COLO829 (cell line): Measurements from ENCODE around the gene LMCD1.

Experiments used
- DNase-seq: peaks from one replicate; pipeline ENCODE4 v3.0.0; 2012; ENCODE audit warnings: low spot score

Gene LMCD1

DNA sequence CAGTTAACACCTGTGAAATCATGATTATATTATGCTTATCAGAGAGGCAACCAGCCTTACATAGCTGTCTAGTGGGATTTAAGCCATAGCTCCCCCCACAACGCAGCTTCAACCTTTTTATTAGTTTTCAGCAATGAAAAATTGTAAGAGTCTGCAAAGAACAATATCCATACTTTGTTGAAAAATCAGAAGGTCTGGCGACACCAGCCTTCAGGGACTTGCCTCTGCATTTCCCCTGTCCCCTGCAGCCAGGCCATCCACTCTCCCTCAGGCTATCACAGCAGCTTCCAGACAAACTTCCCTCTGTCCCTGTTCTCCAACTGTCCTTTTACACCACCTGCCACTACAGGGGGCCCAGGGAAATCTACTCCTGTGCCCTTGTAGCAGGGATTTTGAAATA is 83.0 kb downstream of the LMCD1 start:
- no peak for DNase-seq

DNA sequence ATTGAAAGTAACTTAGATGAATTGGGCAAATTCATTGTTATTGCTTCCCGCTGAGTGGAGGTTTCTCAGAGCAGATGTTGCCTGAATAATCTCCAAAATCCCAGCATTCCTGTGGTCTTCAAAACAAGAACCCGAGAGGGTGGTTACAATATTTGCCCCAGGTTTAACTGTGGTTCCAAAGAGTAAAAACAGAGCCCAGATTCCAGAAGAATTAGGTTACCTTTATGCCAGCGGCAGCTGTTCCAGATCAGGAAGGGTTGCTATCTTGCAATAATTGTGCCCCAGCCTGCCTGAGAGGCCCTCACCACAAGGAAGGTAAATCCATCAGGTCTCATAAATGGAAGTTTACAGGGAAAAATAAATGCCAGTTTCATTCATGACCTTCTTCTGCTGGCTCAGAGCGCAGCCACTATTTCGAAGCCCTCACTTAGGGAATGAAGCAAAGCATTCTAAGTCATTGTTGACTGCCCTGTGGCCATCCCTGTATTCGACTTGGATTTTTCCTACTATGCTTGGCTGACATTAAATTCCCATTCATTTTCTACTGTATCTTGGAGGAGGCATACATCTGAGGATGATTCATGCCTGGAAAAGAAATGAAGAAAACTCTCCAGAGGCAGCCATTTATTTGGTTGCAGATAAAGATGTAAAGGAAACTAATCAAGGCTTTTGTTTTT is 88.4 kb downstream of the LMCD1 start:
- DNase-seq = no peak

DNA sequence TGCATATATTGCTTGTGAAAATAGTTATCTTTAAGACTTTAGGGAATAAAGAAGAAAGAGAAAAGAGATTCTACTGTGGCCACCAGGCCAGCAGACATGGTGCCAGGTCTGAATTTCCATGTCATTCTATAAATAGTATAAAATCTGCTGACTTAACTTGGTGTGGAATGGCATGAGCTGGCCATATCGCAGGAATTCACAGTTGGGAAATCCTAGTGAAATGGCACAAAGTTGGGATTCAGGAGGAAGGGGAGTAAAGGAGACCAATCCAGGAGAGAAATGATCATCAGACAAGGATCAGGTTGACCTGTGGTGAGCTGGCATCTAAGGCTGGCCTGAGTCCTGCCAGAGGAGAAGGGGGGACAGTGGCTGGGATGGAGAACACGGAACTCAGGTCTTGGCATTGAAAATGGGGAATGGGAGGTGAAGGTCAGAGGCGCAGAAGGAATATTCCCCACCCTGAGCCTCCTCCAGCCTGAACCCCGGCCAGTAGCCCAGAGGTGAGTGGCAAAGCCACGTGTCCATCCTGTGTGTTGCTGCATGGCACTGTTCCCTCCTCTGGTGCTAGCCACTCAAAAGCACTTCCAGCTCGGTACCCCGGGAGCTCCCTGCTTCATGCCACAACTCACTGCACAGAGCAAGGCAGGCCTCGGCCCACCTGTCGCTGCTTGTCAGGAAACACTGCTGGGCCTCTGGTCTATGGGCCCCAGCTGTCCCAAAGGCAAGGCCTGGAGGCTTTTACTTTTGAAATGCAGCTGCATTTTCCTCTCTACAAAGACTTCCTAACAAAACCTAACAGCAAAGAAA is 91.6 kb downstream of the LMCD1 start:
- DNase-seq = no peak

DNA sequence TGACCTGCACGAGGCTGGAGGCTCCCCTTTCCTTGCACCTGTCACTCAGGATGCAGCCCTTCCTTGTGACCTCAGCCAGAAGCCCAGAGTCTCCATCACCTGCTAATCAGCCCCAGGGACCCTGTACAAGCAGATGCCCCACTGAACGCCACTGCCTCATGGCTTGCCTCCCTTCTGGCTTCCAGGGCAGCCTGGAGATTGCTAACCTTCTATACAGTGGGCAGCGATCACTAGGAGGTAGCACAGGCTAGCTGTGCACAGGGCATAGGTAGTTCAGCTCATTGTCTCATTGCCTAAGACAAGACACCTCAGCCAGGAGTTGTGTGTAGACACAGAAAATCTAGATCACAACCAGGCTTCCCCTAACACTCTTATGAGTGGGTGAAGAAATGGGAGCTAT is 93.6 kb downstream of the LMCD1 start:
- DNase-seq = no peak

DNA sequence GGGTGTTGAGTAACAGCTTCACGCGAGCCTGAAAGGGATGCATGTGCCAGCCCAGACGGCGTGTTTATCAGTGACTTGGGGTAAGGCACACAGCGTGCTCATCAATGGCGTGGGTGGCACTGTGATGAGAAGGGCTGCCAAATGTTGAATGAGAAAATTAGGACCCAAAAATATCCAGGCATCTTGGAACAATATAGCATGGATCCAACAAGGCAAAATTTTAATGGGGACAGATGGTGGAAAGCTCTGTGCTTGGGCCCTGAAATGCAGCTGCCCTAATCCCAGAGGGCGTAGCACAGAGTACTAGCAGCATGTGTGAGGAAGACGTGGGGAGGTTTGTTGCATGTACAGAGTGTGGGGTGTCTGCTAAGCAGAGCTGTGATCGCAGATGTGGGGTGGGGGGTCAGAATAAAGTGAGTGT is 94.1 kb downstream of the LMCD1 start:
- DNase-seq = no peak

DNA sequence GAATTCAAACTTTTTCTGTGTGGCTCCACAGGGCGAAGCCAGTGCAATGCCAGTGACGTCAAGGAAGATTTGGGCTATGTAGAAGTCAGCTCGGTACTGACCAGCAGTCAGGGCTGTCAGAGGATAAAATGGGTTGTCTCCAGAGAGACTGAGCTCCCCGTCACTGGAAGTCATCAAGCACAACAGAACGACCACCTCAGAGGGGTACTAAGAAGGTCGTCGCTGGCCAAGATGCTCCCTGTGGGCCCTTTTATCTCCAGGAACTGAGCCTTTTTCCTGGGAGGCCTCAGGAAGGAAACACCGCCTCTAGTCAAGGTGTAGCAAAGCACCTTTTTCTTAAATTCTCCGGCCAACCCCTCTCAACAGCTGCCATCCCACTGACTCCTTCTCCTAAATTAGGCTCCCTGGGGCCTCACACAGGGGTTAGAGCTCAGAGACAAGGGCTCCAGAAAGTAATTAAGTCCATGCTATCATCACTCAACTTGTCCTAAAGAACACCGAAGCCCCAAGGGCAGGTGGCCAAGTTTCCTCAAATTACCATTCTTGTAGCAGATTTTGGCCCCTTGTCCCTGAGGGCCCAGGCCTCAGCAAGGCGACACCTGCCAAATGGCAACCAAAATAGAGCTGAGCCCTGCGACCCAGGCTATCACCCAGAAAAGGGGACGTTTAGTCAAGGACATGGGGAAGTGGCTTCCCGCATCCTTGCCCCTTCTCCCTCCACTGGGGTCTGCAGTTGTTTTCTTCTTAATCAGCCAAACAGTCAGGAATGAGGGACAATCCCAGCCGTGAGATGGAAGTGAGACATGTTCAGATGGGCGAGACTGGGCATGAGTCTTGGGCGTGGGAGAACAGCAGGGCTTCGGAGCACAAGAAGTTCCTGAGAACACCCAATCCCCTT is 94.9 kb downstream of the LMCD1 start:
- no peak for DNase-seq

DNA sequence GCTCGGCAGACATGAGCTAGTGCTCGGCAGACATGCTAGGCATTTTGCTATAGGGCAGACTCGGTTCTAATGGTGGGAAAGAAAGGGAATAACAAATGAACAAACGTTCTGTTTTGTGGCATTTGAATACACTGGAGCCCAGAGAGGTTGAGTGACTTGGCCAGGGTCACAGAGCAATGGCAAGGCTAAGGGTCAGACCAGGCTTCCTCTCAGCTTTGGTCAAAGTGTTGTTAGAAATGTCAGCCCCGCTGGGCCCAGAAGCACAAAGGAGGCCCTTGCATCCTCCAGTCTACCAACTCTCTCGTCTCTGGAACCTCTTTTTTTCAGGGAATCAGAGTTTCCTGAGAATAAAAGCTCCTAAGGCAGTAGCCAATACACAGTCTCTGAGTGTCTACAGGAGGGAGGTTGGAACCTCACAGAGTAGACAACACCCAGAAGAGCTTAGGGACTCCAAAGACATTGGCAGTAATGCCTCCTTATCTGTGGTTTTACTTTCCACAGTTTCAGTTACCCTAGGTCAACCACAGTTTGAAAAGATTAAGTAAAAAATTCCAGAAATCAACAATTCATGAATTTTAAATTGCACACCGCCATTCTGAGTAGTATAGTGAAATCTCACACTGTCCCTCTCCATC is 95.7 kb downstream of the LMCD1 start:
- DNase-seq = no peak

DNA sequence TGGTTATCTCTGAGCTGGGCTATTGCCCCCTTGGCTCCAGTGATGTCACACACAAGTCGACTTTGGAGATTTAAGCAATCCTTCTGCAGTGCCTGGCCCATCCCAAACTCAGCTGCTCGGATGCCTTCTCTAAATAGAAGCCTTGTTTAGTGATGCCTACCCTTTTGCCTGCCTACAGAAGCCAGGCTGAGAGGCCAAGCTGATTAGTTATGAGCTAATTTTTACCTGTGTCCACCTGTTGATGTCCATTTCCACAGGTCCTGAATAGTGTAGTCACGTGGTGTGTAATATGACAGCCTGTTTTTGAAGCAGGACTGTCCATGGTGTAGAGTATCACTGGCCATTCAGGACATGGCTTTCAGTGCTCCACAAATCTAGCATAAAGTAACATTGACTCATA is 97.5 kb downstream of the LMCD1 start:
- DNase-seq = no peak

DNA sequence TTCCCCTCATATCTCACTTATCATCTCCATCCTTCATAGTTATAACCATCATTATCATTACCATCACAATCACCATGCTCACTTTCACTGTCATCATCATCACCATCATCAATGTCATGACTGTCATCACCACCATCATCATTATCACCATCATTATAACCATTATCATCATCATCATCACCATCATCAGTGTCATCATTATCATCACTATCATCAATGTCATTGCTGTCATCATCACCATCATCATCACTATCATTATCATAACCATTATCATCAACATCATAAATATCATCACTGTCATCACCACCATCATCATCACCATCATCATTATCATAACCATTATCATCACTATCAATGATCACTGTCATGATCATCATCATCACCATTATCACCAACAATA is 98.8 kb downstream of the LMCD1 start:
- DNase-seq = no peak

DNA sequence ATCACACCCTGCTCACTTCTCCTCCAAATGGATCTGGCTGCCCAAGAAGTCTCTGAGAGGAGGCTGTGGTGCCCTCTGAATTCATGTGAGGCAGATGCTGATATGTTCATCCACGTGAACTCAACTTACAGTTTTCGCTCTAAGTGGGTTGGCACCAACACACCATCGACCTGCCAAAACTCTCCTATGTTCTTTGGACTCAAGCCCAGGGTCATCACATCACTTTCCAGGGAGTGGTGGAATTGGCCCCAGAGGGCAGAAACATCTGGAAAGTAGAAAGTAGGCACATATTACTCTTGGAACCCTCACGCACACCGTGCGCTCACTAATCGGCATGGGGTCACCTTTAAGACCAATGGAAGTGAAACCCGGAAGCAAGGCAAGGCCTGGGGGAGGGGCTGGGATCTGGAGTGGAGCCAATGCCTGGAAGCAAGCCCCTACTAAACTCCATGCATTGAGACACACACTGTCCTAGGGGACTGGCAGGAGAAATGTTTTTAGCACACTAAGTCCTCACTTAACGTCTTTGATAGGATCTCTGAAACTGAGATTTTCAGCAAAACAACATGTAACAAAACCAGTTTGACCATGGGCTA is 101.6 kb downstream of the LMCD1 start:
- no peak for DNase-seq

DNA sequence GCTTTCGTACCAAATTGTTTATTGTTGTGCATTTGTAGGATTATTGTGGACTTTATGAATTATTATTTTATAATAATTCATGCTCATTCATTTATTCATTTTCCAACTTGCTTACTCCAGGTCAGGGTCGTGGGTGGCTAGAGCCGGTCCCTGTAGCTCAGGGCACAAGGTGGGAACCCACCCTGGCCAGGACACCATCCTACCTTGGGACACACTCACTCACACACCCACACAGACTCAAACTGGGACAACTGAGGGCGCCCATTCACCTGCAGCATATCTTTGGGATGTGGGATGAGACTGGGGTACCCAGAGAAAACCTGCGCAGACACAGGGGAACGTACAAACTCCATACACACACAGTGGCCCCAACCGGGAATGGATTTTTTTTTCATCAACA is 102.4 kb downstream of the LMCD1 start:
- no peak for DNase-seq

DNA sequence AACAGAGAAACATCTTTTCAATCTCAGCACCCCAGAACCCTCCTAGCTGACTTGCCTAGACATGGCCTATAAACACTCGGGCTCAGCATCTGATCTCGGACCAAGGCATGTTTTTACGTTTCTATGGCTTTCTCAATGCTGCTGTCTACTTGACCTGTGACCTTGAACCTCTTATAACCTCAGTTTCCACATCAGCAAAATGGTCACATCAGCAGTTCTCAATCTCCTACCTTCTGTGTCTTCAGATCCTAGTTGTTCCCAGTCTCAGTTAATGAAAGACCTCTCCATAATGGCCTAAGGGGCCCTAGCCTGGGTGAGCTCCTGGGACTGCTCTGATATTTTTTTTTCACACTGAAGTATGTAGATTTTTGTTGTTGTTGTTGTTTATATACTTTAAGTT is 103.4 kb downstream of the LMCD1 start:
- DNase-seq = no peak

DNA sequence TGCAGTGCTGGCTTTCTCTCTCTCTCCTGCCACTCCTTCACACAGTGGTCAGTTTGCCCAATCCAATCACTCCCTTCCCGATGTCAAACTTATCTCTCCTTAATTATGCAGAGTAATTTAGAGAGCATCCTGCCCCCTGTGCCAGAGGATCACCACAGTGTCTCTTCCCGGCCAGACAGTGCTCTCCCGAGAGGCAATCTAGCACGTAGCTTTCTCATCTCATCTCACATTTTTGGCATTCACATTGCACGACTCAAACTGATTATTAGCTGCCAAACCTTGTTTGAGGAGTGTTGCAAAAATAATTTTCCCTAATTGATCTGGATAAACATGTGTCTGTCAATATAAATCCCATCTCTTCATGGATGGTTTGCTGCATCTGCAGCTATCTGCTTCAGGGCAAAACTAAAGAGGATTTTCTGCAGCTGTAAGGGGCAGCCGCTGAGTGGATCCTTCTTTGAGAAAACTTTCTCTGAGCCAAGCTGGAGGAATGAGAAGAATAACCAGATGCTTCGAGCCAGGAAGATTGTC is 105.1 kb downstream of the LMCD1 start:
- DNase-seq = no peak

DNA sequence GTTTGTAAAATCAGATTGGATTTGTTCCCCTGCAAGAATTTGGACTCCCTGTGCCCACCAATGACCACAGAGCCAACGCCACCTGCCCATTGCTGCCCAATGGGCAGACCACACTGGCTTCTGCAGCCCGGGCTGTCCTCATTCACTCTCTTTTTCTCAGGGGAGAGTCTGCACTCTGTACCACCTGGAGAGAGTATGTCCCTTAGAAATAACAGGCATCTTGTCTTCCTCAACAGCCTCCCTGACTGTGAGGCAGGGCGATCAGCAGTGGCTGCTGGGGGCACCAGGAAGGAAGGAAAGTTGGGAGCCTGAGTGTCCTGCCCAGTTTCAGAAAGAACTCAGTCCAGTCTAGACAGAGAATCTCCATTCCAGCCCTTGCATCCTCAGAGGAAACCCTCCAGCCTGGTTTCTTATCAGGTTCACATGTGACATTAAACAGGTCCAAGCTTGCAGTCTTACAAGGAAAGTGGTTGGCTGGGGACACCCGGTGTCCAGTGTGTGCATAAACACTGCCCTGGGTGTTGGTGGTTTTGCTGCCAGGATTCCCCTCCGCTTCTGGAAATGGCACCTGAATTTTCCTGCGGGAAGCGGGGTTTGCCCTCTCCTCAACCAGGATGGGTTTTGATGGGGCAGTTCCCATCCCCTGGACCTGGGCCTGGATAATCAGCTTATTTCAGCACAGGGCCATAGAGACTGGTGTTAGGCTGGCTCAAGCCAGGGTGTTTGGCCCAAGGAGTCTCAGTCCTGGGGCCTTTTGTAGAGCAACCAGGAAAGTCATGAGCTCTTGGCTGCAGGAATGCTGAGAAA is 105.8 kb downstream of the LMCD1 start:
- DNase-seq = peak; percentile 21

DNA sequence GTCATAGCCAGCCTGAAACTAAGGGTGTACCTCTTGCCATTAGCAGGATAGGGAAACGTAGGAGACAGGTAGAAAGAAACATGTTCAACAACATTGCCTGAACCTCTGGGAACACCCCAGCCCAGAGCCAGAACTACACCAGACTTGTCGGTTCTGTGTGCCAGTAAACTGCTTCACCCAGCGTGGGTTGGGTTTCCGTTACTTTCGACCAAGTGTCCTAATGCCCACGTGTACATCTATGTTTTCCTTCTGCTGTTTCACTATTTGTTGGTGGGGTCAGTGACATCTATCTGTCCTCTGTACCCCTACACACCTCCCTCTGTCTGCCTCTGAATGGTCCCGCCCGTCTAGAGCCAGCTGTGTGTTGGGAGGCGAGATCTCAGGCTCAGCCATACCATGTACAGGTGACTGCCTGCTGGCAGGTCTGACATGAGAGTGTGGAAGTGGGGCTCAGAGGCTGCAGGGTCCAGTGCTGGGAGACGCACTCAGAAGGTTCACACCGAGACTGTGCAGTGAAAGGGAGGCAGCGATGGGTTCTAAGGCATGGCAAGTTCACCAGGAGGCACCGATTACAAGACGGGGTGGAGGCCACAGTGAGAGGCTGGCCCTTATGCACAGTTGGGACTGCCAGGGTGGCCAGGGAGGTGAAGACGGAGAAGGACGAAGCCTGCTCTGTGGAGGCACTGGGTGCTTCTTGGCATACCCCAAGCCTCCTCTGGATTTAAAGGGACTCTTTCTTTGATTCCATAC is 106.6 kb downstream of the LMCD1 start:
- no peak for DNase-seq

DNA sequence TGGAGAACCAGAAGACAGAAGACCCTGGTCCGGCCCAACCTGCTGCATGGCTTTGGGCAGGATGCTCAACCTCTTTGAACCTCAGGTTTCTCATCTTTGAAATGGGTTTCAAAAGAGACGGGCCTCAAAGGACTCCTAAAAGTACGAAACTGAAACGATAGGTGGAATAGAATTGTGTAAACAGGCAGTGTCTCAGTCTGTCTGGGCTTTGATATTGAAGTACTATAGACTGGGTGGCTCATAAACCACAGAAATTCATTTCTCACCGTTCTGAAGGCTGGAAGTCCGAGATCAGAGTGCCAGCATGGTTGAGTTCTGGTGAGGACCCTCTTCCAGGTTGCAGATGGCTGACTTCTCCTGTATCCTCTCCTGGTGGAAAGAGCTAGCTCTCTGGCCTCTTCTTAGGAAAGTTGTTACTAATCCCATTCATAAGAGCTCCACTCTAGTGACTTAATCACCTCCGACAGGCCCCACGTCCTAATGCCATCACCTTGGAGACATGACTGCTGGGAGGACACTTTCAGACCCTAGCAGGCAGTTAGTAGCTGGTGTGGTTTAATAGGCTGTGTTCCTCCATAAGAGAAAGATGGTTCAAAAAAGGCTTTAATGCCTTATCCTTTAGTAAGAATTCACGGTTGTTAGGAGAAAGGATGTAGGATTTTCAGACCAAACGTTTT is 107.3 kb downstream of the LMCD1 start:
- DNase-seq = no peak

DNA sequence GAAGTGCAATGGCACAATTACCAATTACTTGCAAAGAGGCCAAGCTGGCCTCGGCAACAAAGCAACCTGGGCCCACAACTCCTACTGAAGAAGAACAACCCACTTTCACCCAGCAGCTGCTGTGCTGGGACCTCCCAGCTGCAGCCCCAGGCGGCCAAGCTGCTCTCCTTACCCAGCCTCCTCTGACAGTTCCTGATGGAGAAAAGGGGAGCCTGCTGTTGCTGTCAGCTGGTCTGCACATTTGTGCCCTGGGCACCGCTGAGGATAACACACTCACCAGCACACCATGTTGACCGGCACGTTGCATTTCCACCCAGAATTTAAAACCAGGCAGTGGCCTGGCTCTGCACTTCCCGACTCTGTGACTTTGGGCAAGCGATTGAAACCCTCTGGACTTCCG is 109.3 kb downstream of the LMCD1 start:
- DNase-seq = no peak

DNA sequence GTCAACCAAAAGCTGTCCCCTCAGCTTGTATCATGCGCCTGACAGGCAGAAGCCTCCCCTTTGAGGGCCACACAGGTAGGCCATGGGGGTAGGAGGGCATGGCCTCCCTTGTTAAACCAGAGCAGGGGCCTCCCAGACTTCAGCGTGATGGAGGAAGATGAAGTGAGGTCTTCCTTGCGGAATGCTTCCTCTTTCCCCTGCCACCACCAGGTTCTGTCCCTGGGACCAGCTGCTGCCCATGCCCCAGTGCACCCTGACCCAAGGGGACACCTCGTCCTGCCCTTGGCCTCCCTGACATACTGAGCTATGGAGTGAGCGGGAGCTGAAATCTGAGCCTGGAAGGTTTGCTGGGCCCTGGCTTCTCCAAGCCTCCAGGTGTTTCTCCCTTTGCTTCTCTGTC is 116.3 kb downstream of the LMCD1 start:
- DNase-seq = no peak

DNA sequence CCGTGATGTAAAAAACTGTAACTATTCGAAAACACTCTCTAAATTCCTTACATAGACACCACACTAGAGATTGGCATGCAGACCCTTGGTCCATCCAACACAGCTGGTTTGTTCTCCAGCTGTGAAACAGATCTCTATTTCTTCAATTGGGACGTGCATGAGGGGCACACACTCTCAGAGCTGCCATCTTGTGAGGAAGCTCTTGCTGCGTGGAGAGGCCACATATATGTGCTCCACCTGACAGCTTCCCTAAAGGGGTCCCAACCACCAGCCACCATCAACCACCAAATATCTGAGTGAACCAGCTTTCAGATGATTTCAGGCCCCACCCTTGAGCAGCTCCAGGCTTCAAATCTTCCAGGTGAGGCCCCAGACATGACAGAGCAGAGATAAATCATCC is 117.3 kb downstream of the LMCD1 start:
- no peak for DNase-seq
